ENCODE data around the gene SOHLH1.
"Not testable (repeated sequence)": the region's sequence is repeated elsewhere in the genome, so short reads cannot be mapped to it uniquely, and the experiment has no call there.

Gene SOHLH1

DNA sequence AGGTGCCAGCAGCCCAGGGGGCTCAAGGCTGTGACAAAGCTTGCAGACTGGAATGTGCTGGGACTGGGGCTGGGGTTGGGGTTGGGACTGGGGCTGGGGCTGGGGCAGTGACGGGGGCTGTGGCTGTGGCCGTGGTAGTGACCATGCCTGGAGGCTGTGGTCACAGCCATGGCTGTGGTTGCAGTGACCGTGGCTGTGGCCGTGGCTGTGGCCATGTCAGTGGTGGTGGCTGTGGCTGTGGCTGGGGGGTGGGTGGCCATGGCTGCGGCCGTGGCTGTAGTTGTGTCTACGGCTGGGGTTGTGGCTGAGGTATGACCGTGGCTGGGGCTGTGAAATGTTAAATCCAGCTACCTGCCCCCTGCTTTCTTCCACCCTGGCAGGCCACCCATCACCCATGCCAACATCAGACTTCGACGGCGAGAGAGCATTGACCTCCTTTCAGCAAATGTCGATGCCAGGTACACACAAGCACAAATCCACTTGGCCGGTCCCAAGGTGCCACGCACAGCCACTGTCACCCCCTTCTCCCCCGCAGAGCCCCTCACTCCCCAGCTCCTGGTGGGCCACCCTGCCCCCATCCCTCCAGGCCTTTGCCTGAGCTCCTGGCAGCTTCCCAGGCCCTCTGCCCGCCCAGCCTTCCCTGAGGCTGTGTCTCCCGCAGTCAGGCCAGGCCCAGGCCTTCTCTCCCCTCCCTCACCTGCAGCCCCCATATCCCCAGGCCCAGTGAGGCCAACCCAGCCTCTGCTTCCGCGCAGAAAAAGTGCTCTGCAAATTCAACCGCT lies 20.9 kb downstream of the SOHLH1 start:
- no peak for DNase-seq (ENCODE audit: low read depth)

DNA sequence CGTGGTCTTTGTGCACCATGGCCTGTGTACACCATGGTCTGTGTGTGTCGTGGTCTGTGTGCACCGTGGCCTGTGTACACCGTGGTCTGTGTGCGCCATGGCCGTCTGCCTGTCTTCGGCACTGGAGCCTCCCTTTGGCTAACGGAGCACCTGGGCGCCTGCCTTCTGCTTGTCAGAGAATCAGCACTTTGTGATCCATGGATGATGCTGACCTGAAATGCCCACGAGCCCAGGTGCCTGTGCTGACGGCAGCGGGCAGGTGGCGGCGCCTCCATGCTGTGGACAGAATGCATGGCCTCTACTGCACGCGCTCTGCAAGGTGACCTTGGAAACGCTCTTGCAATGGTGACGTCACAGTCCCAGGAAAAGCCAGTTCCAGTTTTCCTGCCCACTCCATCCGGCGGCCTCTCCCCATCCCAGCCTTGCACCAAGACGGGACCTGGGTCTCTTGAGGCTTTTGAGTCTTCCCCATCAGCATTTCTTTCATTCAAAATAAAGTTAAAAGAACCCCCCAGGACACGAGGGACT lies 21.6 kb downstream of the SOHLH1 start:
- DNase-seq (ENCODE audit: low read depth) = no peak

DNA sequence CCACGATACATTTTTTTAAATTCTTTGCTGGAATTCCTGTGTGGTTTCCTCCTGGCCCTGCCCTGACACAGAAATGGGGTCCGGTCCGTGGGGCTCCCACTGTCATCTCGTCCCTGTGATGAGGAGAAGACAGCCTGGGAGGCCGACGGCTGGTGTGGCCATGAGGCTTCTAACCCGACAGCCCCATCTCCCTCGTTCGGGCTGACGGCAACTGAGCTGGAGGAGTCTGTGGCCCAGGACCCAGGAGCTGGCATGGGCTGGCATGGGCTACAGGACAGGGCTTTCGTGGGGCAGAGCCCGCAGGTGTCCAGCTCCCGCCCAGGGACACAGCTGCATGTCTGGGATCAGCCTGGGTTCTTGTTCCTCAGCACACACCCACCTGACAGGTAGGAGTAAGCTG lies 22.4 kb downstream of the SOHLH1 start:
- DNase-seq (ENCODE audit: low read depth) = no peak

DNA sequence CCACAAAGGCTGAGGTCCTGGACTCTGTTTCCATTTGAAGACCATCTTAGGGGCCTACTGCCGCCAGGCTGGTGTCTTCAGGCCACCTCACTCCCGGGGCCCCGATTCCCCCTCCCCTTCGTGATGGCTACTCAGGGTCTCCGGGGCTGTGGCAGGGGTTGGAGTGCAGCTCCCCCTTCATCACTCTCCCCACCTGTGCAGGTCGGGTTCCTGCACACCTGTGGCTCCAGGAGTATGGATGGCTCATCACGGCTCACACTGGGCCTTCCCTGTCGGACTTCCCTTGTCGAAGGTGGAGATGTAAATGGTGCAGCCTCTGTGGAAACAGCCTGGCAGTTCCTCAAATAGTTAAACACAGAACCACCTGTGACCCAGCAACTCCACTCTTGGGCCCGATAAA lies 24.3 kb downstream of the SOHLH1 start:
- no peak for DNase-seq (ENCODE audit: low read depth)

DNA sequence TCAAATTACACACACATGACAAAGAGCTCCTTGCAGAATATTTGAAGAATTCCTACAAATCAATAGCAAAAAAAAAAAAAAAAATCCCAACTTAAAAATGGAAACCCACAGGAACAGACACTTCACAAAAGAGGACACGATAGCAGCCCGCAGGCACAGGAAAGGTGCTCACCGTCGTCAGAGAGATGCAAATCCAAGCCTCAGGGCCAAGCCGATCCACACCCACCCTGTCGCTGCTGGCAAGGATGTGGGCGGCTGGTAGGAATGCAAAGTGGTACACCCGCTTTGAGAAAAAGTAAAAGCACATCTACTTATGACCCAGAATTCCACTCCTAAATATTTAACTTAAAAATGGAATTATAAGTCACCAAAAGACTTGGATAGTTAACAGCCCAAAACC lies 25.3 kb downstream of the SOHLH1 start:
- DNase-seq (ENCODE audit: low read depth) = no peak

DNA sequence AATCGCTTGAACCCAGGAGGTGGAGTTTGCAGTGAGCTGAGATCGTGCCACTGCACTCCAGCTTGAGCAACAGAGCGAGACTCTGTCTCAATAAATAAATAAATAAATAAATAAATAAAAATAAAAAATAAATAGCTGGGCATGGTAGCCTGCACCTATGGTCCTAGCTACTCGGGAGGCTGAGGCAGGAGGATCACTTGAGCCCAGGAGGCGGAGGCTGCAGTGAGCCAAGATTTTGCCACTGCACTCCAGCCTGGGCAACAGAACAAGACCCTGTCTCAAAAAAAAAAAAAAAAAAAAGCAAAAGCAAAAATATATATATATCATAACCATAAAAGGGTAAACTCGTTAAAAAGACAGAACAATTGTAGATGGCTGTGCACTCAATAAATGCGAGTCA lies 26.5 kb downstream of the SOHLH1 start:
- not testable (repeated sequence) for DNase-seq (ENCODE audit: low read depth)

DNA sequence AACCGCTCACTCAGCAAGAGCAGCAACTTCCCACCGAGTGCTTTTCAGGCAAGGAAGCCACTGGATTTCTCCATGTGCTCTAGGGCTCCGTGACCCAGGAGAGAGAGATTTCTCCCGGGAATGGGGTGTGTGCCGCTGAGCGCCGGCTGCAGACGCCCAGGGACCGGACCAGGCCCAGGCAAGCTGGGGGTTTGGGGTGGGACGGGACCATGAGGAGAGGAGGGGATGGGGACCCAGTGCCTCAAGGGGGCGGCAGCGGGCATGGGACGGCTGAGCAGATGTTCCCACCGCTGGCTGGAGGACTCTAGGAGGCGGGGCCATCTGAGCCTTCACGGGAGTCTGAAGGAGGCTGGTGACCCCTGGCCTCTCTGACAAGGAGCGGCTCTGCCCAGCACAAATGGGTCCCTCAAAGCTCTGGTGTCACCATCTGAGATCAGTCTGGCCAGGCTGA lies 27.7 kb downstream of the SOHLH1 start:
- DNase-seq (ENCODE audit: low read depth) = no peak

DNA sequence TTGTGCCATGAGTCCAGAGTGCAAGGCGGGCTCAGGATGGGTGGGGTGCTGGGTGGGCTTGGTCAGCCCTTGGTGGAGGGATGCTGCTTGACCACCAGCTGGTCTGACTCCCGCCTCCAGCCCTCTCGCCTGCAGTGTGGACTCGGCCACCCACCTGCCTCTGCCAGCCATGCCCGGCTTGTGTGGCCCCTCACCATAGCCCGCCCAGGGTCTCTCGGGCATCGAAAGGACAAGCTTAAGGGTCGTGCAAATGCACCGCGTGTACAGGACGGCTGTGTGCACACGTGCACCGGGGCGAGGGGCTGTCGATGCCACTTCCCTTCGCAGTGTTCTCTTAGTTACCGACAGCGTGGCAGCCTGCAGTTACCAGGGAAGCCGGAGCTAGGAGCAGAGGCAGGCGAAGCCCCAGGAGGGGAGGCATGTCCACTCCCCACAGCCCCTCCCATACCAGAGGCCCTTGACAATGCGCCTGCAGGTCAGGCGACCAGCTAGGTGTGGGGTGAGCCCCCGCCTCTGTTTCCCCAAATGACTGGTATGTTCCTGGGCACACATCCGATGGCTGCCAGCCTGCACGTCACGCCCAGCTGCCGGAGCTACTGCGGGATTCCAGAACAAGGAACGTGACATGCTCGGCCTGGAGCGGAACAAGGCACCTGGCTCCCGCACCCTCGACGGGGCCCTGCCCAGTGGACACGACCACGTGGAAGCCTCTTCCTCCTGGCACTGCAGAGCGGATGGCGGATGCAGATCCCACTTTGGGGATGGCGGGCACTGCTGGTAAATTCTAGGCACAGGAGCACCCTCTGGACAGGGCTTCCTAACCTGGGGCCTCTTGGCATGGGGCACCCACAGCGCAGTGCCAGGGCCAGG lies 28.3 kb downstream of the SOHLH1 start:
- no peak for DNase-seq (ENCODE audit: low read depth)

DNA sequence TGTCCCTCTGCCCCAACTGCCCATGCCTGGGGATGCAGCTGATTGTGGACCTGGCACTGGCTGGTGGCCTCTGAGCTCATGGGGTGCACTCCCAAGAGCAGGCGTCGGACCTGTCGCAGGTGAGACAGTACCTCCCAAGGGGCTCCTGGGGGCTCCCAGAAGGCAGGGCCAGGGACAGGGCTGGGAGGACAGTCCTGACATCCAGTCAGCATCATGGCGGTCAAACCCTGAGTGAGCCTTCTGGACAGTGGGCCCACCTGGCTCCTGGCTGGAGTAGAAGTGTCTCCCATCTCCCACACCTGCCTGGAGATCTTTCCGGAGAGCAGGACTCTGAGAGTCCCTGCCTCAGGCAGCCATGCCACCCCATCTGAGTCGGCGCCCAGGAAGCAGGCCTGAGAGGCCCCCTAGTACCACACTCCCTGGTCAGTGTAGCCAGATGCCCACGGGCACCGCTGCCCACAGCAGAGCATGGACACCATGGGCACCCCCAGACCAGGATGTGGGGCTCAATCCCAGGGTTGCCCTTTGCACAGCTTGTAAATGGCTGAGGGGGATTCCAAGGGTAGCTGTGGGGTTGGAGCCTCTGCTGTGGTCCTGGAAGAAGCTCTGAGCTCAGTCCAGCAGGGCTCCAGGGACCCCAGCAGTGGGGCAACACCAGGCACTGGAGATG lies 29.5 kb downstream of the SOHLH1 start:
- DNase-seq (ENCODE audit: low read depth) = no peak

DNA sequence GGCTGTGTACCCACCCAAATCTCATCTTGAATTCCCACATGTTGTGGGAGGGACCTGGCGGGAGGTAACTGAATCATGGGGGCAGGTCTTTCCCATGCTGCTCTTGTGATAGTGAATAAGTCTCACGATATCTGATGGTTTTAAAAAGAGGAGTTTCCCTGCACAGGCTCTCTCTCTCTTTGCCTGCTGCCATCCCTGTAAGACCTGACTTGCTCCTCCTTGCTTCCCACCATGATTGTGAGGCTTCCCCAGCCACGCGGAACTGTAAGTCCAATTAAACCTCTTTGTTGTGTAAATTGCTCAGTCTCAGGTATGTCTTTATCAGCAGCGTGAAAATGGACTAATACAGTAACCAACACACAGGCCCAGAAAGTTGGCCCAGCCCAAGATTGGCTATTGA lies 30.3 kb downstream of the SOHLH1 start:
- not testable (repeated sequence) for DNase-seq (ENCODE audit: low read depth)

DNA sequence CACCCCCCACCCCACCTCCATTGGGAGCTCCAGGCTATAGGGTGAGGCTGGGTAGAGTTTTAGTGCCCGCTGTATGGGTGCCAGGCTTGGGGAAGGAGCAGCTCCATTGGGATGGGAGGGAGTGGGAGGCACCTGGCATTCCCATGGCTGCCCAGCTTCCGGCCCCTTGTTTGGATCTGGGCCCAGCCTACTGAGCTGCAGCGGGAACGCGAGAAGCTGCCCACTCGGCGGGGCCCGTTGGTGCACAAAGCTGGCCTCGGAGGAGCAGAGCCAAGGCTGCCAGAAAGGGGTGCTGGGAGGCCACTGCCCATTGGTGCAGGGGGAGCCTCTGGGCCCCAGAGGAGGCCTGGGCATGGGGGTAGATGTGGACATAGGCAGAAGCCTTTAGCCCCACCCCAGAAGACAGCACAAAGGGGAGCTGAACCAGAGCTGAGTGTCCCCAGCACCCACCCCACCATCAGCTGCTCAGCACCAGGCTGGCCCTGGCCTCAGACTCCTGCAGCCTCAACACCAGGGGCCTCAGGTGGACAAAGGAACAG lies 31.7 kb downstream of the SOHLH1 start:
- no peak for DNase-seq (ENCODE audit: low read depth)

DNA sequence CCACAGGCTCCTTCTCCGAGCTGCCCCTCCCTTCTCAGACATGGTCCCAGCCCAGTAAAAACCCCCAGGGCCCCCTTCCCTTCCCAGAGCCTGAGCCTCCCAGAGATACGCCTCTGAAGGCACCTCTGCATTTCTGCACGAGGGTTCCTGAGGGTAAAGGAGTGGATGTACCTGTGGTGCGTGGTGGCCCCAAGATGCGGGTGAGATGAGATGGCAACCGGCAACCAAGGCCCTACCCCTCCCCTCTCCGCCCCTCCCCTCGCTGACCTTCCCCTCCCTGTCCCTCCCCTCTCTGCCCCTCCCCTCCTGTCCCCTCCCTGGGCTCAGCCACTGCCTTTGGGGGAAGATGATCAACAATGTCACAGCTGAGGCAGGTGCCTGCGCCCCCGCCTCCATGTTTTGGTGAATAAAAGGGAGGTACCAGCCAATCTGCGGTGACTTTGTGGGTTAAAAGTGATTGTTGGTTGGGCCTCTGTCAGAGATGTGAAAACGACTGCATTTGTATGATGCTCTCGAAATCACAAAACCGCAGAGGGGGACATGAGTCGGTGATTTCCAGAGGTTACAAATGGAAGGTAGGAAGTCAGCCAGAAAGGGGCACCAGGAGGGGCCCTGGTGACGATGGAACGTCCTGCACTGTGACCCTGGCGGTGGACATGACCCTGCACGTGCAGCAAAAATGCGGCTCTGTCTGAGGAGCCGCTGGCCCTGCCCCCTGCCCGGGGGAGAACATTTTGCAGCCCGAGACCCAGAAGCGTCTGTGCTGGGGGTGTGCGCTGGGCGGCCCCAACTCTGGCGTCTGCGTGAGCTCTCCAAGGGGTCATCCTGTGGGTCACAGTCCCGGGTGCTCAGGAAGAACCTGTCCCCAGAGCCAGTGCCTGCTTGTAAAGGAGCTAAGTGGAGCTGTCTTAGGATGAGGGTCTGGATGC lies 32.5 kb downstream of the SOHLH1 start:
- DNase-seq (ENCODE audit: low read depth) = no peak

DNA sequence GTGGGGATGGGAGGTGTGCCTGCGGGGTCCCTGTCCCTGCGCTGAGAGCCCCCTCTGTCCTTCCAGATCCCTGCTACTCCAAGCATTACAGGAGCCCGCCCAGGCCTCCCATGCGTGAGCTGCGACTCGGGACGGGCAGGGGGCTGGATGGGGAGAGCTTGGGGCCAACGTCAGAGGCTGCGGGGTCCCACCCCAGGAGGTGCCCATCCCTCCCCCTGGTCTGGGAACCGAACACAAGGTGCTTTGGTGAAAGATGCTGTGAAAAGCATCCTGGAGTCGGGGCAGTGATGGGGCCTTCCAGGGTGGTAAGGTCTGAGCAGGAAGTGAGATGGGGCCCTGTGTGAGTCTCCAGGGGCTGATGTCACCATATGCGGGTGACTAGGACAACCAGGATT lies 33.5 kb downstream of the SOHLH1 start:
- no peak for DNase-seq (ENCODE audit: low read depth)

DNA sequence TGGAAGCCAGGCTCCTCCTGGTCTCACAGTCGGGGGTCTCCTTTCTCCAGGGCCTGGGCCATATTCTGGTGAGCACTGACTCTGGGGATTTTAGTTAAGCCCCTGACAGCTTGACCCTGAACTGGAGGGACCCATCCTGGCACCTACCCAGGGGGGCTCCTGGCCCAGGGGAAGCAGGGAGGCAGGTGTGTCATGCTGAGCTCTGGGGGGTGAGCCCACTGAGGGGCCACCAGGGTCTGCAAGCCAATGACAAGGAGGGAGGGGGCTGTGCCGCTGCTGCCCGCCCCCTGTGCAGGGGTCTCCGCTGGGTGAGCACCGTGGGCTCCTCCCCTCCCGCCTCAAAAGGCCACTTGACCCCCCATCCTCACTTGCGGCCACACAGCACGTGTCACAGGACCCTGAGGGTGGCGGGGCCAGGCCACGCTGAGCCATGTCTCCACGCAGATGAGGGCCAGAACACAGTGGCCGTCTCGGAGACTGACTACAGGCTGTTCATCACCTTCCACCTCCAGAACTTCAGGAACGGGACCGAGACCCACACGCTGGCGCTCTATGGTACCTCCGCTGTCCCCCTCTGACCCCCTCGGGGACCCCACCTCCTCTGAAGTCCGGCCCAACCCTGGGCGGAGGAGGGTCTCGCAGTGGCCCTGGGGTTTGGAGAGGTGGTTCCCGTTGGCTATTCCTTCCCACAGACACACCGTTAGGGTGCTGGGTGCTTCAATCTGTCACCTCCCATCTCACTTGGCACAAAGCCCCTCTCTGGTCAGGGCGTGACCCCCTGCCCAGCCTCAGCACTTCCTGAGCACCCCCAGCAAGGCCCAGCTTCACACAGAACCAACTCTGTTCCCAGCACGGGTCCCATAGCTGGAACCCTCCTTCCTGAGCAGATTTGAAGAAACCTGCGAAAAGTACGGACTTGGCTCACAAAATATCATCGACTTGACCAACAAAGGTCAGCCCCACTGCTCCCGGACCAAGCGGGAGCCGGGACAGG lies 34.2 kb downstream of the SOHLH1 start:
- DNase-seq (ENCODE audit: low read depth) = no peak

DNA sequence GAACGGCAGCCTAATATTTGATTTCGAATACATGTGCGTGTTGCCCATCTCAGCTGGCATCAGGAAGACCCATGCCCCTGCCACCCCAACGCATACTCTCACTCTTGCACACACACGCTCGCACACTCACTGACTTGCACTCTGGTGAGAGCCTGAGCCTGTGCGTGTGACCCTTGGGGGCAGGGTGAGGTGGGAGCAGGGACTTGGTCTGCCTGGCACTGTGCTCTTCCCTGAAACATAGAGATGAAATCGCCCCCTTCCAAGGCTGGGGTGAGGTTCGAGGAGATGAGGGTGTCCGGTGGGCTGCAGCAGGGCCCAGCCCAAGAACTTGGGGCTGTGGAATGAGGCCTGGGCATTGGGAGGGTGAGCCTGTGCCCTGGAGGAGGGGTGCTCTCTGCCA lies 35.0 kb downstream of the SOHLH1 start:
- DNase-seq (ENCODE audit: low read depth) = no peak

DNA sequence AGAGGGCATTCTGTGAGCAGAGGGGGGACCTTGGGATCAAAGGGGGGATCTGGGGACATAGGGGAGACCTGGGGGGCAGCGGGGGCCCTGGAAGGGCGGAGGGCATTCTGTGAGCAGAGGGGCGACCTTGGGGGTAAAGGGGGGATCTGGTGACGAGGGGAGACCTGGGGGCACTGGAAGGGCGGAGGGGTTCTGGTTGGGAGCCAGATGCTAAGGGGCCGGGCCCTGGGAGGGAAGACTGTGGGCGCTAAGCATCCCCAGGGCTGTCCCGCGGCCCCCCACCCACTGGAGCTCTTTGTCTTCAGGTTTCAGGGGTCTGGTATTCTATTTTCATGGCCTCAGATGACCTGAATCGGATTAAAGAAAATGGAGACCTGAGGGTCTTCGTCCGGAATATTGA lies 35.4 kb downstream of the SOHLH1 start:
- no peak for DNase-seq (ENCODE audit: low read depth)

DNA sequence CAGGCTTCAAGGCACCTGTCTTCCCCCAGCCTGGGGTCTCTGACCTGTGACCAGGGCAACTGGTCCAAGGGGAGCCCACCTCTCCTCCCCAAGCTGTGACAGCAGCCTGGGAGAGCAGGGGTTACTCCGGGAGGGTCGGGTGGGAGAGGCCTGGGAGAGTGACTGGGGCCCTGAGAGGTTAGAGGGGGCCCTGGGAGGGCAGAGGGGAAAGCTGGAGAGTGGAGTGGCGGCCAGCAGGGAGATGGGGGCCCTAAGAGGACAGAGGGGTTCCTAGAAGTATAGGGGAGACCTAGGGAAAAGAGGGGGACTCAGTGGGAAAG lies 35.9 kb downstream of the SOHLH1 start:
- DNase-seq (ENCODE audit: low read depth) = no peak

DNA sequence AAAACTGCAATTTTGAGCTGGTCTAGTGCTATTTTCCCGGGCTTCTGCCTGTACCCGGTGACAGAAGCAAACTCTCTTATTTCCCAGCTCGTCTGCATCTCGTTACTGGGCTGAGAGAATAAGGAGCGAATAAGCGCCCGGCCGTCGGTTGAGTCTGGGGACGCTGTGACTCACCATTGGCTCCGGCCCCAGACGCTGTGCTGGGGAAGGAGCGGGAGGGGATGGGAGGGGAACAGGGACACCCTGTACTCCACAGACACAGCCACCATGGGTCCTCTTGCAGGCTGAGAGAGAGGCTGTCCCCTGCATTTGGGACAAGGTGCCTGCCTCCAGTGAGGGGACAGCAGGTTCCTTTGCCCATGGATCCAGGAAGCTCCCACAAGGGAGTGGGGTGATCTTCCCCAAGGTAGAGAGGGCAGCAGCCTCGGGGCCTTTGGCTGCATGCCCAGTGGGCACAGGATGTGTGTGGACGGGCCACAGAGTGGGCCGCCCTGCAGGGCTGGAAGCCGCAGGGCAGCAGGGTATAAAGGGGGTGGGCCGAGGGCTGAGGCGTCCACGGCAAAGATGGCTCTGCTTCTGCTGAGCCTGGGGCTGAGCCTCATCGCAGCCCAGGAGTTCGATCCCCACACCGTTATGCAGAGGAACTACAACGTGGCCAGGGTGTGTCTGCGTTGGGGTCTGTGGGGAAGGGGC lies 36.4 kb downstream of the SOHLH1 start, which contains the start of gene LCN9:
Gene LCN9, plus strand, starts transcription at position 552 of the 693 bp plus-strand sequence. Its CDS starts 13 bp downstream, at position 565.
- DNase-seq (ENCODE audit: low read depth) = peak; percentile 30
